Nephron (organoid): Measurements from ENCODE around the gene PLD1.

Experiments used
- H3K27ac Mint-ChIP-seq, 3 experiments: 2 replicates each; pipeline ENCODE4 v1.8.0; 2020; ENCODE audit warnings: mixed read lengths in 3 of 3, mild to moderate bottlenecking in 2 of 3, moderate library complexity in 1 of 3
- H3K27me3 Mint-ChIP-seq: 2 replicates; pipeline ENCODE4 v1.8.0; 2021; ENCODE audit warnings: low read depth, mild to moderate bottlenecking, moderate library complexity, mixed read lengths
- H3K36me3 Mint-ChIP-seq: 2 replicates; pipeline ENCODE4 v1.8.0; 2020; ENCODE audit warnings: low read depth, mixed read lengths
- H3K4me1 Mint-ChIP-seq: 2 replicates; pipeline ENCODE4 v1.8.0; 2020; ENCODE audit warnings: mixed read lengths
- H3K4me3 Mint-ChIP-seq, 3 experiments: 2 replicates each; pipeline ENCODE4 v1.8.0; 2020; ENCODE audit warnings: mild to moderate bottlenecking in 3 of 3, mixed read lengths in 3 of 3, moderate library complexity in 2 of 3
- H3K9me3 Mint-ChIP-seq: 2 replicates; pipeline ENCODE4 v1.8.0; 2020; ENCODE audit warnings: mixed read lengths
- TF ChIP-seq, protein P1 (sequence below), 3 experiments: fragments of 200-600 bp; sonication (generic); IDR thresholded peaks; one replicate each; pipeline ENCODE4 v1.5.0; 2021; ENCODE audit warnings: antibody characterized with exemption in 3 of 3; ENCODE audit not compliant: unreplicated experiment in 3 of 3

PLD1 gene

GRCh38 chr3:171615686-171616085 is 194.6 kb downstream of the PLD1 start:
- Mint-ChIP-seq H3K4me3 (no peak overlapping the region), H3K27me3 (no peaks in the 10 kb centered on the region)
- TF ChIP-seq, protein P1, sequence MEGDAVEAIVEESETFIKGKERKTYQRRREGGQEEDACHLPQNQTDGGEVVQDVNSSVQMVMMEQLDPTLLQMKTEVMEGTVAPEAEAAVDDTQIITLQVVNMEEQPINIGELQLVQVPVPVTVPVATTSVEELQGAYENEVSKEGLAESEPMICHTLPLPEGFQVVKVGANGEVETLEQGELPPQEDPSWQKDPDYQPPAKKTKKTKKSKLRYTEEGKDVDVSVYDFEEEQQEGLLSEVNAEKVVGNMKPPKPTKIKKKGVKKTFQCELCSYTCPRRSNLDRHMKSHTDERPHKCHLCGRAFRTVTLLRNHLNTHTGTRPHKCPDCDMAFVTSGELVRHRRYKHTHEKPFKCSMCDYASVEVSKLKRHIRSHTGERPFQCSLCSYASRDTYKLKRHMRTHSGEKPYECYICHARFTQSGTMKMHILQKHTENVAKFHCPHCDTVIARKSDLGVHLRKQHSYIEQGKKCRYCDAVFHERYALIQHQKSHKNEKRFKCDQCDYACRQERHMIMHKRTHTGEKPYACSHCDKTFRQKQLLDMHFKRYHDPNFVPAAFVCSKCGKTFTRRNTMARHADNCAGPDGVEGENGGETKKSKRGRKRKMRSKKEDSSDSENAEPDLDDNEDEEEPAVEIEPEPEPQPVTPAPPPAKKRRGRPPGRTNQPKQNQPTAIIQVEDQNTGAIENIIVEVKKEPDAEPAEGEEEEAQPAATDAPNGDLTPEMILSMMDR (IDR thresholded peaks at IDR 0.05; ENCODE audit: unreplicated experiment in 3 of 3) = no peak

DNA sequence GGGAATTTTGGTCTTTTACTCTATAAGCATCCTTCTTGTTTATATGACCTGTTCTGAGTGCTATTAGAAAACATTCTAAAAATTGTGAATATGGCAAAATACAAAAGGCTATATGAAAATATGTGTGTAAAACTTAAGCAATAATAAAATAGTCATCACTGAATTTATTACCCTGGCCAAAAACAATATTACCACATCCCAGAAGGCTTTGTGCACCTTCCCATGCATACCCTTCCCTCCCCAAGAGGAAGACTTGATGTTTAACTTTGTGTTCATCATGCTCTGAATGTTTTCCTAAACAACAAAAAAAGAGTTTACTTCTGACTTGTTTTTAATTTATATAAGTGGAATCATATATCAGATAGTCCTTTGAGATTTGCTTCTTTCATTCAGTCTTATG is 195.0 kb downstream of the PLD1 start:
- TF ChIP-seq, protein P1 (IDR thresholded peaks at IDR 0.05; ENCODE audit: unreplicated experiment in 3 of 3) = no peak
- peaks cover 9% of the 10 kb centered on the region for H3K9me3 Mint-ChIP-seq
- peaks cover 19% of the 10 kb centered on the region for H3K36me3 Mint-ChIP-seq
- H3K4me3 Mint-ChIP-seq = no peak overlapping the region
- H3K27ac Mint-ChIP-seq = peak overlapping the region; percentile 87 to 94 (median 88)
- peaks cover 46% of the 10 kb centered on the region for H3K4me1 Mint-ChIP-seq
- no peaks in the 10 kb centered on the region for H3K27me3 Mint-ChIP-seq

More at GRCh38 chr3:171615686-171616085, 194.6 kb downstream of the PLD1 start:
- Mint-ChIP-seq H3K4me1 (peaks cover 46% of the 10 kb centered on the region), H3K36me3 (peaks cover 19% of the 10 kb centered on the region), H3K9me3 (peaks cover 9% of the 10 kb centered on the region), H3K27ac (peak overlapping the region; percentile 87 to 94 (median 88))

GRCh38 chr3:171614318-171614921 is 195.9 kb downstream of the PLD1 start:
- Mint-ChIP-seq H3K27me3 (no peaks in the 10 kb centered on the region), H3K4me1 (peaks cover 41% of the 10 kb centered on the region), H3K9me3 (peaks cover 9% of the 10 kb centered on the region), H3K36me3 (peaks cover 19% of the 10 kb centered on the region), H3K4me3 (peak overlapping the region; percentile 6 to 12 (median 7)), H3K27ac (peak overlapping the region; percentile 87 to 94 (median 88))
- TF ChIP-seq, protein P1 (IDR thresholded peaks at IDR 0.05; ENCODE audit: unreplicated experiment in 3 of 3) = peak; percentile 53 to 69 (median 67)

DNA sequence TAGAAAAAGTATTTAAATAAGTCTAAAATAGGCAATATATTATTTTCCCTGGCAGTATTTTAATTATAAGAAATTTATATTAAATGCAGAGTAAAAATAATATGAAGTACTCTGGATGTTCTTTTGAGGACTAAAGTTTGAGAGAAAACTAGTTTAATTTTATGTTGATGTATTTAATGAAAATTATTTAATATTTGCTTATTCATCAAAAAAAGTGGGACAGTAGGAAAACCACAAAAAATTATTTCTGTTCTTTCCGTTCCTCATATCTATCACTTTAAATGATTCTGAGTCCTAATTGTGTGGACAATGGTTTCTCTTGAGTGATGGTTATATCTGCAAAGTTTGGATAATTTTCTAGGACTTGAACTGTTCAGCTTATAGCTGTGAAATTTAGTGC is 202.8 kb downstream of the PLD1 start:
- TF ChIP-seq, protein P1 (IDR thresholded peaks at IDR 0.05; ENCODE audit: unreplicated experiment in 3 of 3) = no peak
- peaks cover 4% of the 10 kb centered on the region for H3K36me3 Mint-ChIP-seq
- H3K9me3 Mint-ChIP-seq = no peaks in the 10 kb centered on the region
- no peaks in the 10 kb centered on the region for H3K27me3 Mint-ChIP-seq
- no peak overlapping the region for H3K27ac Mint-ChIP-seq
- no peak overlapping the region for H3K4me3 Mint-ChIP-seq
- H3K4me1 Mint-ChIP-seq = peaks cover 4% of the 10 kb centered on the region

DNA sequence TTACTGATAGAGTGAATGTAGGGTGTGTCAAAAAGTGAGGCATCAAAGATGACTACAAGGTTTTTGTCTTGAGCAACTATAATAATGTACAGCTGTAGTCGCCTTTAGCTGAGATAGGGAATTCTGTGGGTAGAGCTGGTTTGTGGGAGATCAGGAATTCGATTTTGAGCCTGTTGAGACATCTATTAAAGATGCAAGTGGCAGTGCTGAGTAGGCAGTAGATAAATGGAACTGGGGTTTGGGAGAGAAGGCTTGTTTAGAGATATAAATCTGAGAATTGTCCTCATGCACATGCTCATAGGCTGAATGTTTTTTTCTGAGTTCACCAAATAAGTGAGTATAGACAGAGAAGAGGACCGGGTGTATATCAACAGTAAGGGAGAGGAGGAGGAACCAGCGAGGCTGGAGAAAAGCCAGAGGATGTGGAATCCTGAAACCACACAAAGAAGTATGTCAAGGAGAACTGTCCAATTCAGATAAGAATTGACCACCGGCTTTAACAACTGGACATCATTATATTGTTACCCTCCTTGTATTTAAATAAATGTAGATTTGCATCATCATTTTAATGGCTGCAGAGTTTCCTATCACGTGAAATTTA is 204.0 kb downstream of the PLD1 start:
- Mint-ChIP-seq H3K4me1 (peaks cover 4% of the 10 kb centered on the region), H3K9me3 (no peaks in the 10 kb centered on the region), H3K4me3 (no peak overlapping the region), H3K27ac (no peak overlapping the region), H3K27me3 (no peaks in the 10 kb centered on the region), H3K36me3 (peaks cover 4% of the 10 kb centered on the region)
- TF ChIP-seq, protein P1 (IDR thresholded peaks at IDR 0.05; ENCODE audit: unreplicated experiment in 3 of 3) = no peak

DNA sequence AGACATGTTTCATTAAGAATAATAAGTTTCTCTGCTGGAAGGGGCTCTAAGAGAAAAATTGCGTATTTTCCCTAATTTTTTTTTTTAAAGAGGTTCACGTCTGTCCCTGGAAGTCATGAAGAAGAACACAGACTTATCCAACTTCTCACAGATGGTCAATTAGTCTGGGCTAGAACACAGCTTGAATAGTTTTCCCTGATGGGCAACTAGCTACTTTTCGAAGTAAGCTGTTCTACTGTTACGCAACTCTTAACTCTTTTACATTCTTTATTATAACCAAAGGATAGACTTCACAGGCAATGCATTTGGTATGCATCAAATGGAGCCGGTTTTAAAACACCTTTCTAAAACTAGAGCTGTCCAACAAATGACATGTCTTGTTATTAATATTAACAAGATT is 205.9 kb downstream of the PLD1 start:
- Mint-ChIP-seq H3K36me3 (no peaks in the 10 kb centered on the region), H3K27me3 (no peaks in the 10 kb centered on the region), H3K4me3 (no peak overlapping the region), H3K9me3 (no peaks in the 10 kb centered on the region), H3K27ac (no peak overlapping the region), H3K4me1 (peaks cover 4% of the 10 kb centered on the region)
- TF ChIP-seq, protein P1 (IDR thresholded peaks at IDR 0.05; ENCODE audit: unreplicated experiment in 3 of 3) = no peak
